Measurements from ENCODE around the gene GPRIN3.

GRCh38 chr4:89268679-89269078 lies 38.9 kb downstream of the GPRIN3 start:
- no peak for TF ChIP-seq CTCF (IDR thresholded peaks at IDR 0.05)
- TF ChIP-seq EZH2 (IDR thresholded peaks at IDR 0.05; ENCODE audit: borderline replicate concordance, insufficient read depth, low read depth, low read length, poor library complexity, severe bottlenecking), result no peak
